Measurements from ENCODE around the gene MBD5.

MBD5 gene

GRCh38 chr2:148221166-148221565 is 200.3 kb downstream of the MBD5 start:
- TF ChIP-seq CTCF (IDR thresholded peaks at IDR 0.05; ENCODE audit: insufficient read depth, low read length, poor library complexity, severe bottlenecking), result no peak
- no peak for DNase-seq (ENCODE audit: extremely low read depth, insufficient read length)
- Histone ChIP-seq H3K27me3 (replicated peaks; ENCODE audit: control insufficient read depth, insufficient read depth, low read length) (no peaks in the 10 kb centered on the region), H3K4me3 (replicated peaks; ENCODE audit: low read depth, low read length) (no peak overlapping the region), H3K36me3 (ENCODE audit: control insufficient read depth, insufficient read depth, low read length) (no peaks in the 10 kb centered on the region)

- H3K4me3 ChIP-seq (replicated peaks; ENCODE audit: low read depth, low read length), result no peak overlapping the region
- no peaks in the 10 kb centered on the region for H3K27me3 ChIP-seq (replicated peaks; ENCODE audit: control insufficient read depth, insufficient read depth, low read length)
- no peak for DNase-seq (ENCODE audit: extremely low read depth, insufficient read length)
- no peak for TF ChIP-seq CTCF (IDR thresholded peaks at IDR 0.05; ENCODE audit: insufficient read depth, low read length, poor library complexity, severe bottlenecking)
- no peaks in the 10 kb centered on the region for H3K36me3 ChIP-seq (ENCODE audit: control insufficient read depth, insufficient read depth, low read length)
Observed at GRCh38 chr2:148221926-148222325, 201.0 kb downstream of the MBD5 start.

GRCh38 chr2:148231858-148232257 is 211.0 kb downstream of the MBD5 start:
- Histone ChIP-seq H3K27me3 (replicated peaks; ENCODE audit: control insufficient read depth, insufficient read depth, low read length) (no peaks in the 10 kb centered on the region), H3K36me3 (ENCODE audit: control insufficient read depth, insufficient read depth, low read length) (peaks cover 1% of the 10 kb centered on the region; the same call in 1 of the 2 replicates), H3K4me3 (replicated peaks; ENCODE audit: low read depth, low read length) (no peak overlapping the region)
- TF ChIP-seq CTCF (IDR thresholded peaks at IDR 0.05; ENCODE audit: insufficient read depth, low read length, poor library complexity, severe bottlenecking), result no peak
- no peak for DNase-seq (ENCODE audit: extremely low read depth, insufficient read length)

- H3K27me3 ChIP-seq (replicated peaks; ENCODE audit: control insufficient read depth, insufficient read depth, low read length), result no peaks in the 10 kb centered on the region
- H3K4me3 ChIP-seq (replicated peaks; ENCODE audit: low read depth, low read length), result no peak overlapping the region
- no peak for TF ChIP-seq CTCF (IDR thresholded peaks at IDR 0.05; ENCODE audit: insufficient read depth, low read length, poor library complexity, severe bottlenecking)
- H3K36me3 ChIP-seq (ENCODE audit: control insufficient read depth, insufficient read depth, low read length), result peaks cover 1% of the 10 kb centered on the region; the same call in 1 of the 2 replicates
- DNase-seq (ENCODE audit: extremely low read depth, insufficient read length), result no peak
Observed at GRCh38 chr2:148234143-148234542, 213.3 kb downstream of the MBD5 start.

GRCh38 chr2:148237911-148238310 is 217.0 kb downstream of the MBD5 start:
- no peaks in the 10 kb centered on the region for H3K27me3 ChIP-seq (replicated peaks; ENCODE audit: control insufficient read depth, insufficient read depth, low read length)
- no peak overlapping the region for H3K4me3 ChIP-seq (replicated peaks; ENCODE audit: low read depth, low read length)
- TF ChIP-seq CTCF (IDR thresholded peaks at IDR 0.05; ENCODE audit: insufficient read depth, low read length, poor library complexity, severe bottlenecking), result no peak
- DNase-seq (ENCODE audit: extremely low read depth, insufficient read length), result no peak
- H3K36me3 ChIP-seq (ENCODE audit: control insufficient read depth, insufficient read depth, low read length), result 0 out of 2 replicates have a peak, but pooled peaks cover 1% of the 10 kb centered on the region

GRCh38 chr2:148238561-148238960 is 217.7 kb downstream of the MBD5 start:
- DNase-seq (ENCODE audit: extremely low read depth, insufficient read length), result no peak
- H3K4me3 ChIP-seq (replicated peaks; ENCODE audit: low read depth, low read length), result no peak overlapping the region
- TF ChIP-seq CTCF (IDR thresholded peaks at IDR 0.05; ENCODE audit: insufficient read depth, low read length, poor library complexity, severe bottlenecking), result no peak
- 0 out of 2 replicates have a peak, but pooled peaks cover 1% of the 10 kb centered on the region for H3K36me3 ChIP-seq (ENCODE audit: control insufficient read depth, insufficient read depth, low read length)
- no peaks in the 10 kb centered on the region for H3K27me3 ChIP-seq (replicated peaks; ENCODE audit: control insufficient read depth, insufficient read depth, low read length)

Data from GM06990 (cell line).